ENCODE measurements around the gene SGTA. TPM values are rescaled to one million over a fixed set of nuclear protein-coding genes. Genes with fewer than 3 reads are reported as not detected.
A peak's percentile ranks its signal among the peaks of the same experiment; 100 is the strongest.
"Not testable (repeated sequence)": the region's sequence is repeated elsewhere in the genome, so short reads cannot be mapped to it uniquely, and the experiment has no call there.

SGTA gene, protein sequence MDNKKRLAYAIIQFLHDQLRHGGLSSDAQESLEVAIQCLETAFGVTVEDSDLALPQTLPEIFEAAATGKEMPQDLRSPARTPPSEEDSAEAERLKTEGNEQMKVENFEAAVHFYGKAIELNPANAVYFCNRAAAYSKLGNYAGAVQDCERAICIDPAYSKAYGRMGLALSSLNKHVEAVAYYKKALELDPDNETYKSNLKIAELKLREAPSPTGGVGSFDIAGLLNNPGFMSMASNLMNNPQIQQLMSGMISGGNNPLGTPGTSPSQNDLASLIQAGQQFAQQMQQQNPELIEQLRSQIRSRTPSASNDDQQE
- 35.1 and 44.2 TPM in 2 replicates for total RNA-seq (2014; rRNA removed; shearing (Covaris generic))
- 101 and 107 TPM in 2 replicates for polyA plus RNA-seq (2015; cell fraction: cytosol; rRNA removed)
- 43.9 and 61.1 TPM in 2 replicates for polyA plus RNA-seq (2015; cell fraction: nucleus; rRNA removed)

DNA sequence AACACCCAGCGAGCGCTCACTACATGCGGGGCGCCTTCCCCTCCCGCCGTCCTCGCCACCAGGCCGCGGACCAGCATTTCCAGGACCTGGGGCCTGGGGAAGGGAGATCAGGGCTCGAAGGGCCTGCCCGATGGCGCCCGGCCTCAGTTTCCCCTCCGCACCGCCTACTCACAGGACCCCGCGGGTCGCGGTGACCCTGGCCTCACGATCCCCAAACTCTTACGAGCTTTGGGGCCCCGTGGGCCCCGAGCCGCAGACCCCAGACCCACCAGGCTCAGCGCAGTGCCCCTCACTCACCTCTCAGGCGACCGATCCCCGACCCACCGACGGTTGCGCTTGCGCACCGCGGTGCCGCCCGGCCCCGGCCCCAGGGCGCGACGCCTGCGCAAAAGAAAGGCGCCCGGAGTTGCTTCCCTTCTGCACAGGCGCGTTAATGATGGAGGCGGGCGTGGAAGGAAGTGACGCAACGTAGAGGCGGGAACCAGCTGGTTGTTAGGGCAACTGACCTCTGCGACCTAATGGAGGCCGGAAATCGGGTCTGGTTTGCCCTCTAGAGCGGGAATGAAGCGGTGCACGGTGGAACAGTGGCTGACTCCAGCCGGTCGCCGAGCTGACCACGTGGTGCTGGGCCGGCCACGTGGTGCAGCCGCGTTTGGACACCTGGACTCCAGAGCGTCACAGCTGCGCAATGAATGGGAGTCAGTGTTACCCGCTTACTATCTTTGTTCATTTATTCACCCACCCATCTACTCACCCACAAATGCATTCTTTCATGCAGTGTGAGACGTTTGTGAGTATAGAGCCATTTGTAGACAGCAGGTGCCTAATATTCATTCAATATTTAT lies at the start of gene SGTA:
SGTA (minus strand) TSS at position 338 of the 845 bp plus-strand sequence. CDS start 14,205 bp downstream, outside the sequence.
- in situ Hi-C loops (cut with HindIII; ENCODE audit: low pct_unique_long_range_greater_than_20kb, low sequenced_read_pairs) = no loop called here
- peak; percentile 99 for DNase-seq (ENCODE audit: low read depth, low spot score)

DNA sequence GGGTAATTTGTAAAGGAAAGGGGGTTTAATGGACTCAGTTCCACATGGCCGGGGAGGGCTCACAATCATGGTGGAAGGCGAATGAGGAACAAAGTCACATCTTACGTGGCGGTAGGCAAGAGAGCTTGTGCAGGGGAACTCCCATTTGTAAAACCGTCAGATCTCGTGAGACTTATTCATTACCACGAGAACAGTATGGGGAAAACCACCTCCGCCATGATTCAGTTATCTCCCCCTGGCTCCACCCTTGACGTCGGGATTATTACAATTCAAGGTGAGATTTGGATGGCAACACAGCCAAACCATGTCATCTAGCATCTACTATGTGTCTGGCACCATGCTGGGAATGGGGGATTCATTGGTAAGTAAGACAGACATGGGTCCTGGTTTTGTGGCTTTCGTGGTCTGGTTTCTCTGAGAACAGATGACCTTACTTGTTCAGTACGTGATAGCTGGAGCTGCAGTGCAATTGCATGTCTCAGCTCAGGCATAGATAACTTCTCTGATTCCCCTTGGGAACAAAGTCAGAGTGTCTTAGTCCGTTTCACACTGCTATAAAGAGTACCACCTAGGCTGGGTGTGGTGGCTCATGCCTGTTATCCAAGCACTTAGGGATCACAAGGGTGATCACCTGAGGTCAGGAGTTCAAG lies 44.9 kb upstream of the SGTA start:
- DNase-seq (ENCODE audit: low read depth, low spot score) = no peak
- in situ Hi-C loops (cut with HindIII; ENCODE audit: low pct_unique_long_range_greater_than_20kb, low sequenced_read_pairs) = no loop called here

DNA sequence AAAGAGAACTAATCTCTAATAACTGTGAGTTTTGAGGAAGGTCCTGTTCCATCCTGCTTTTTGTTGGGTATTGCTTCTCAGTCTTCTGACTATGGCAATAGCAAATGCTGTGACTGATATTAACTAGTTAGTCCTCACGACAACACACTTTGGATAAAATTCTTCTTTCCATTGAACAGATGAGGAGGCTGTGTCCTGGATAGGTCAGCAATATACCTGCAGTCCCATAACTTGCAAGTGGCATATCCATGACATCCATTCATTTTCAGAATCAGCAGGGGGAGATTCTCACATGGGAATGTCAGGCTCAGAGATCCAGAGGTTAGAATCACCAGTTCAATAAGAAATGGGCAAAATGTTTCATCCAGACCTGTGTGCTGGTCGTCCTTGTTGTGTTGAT lies 43.9 kb upstream of the SGTA start:
- no peak for DNase-seq (ENCODE audit: low read depth, low spot score)
- in situ Hi-C loops (cut with HindIII; ENCODE audit: low pct_unique_long_range_greater_than_20kb, low sequenced_read_pairs) = no loop called here

- DNase-seq (ENCODE audit: low read depth, low spot score) = no peak
Measured at GRCh38 chr19:2824129-2824528, 41.1 kb upstream of the SGTA start.

GRCh38 chr19:2823646-2824045 lies 40.6 kb upstream of the SGTA start:
- in situ Hi-C loops (cut with HindIII; ENCODE audit: low pct_unique_long_range_greater_than_20kb, low sequenced_read_pairs) = no loop called here
- no peak for DNase-seq (ENCODE audit: low read depth, low spot score)

More at GRCh38 chr19:2824129-2824528, 41.1 kb upstream of the SGTA start:
- in situ Hi-C loops (cut with HindIII; ENCODE audit: low pct_unique_long_range_greater_than_20kb, low sequenced_read_pairs) = no loop called here

DNA sequence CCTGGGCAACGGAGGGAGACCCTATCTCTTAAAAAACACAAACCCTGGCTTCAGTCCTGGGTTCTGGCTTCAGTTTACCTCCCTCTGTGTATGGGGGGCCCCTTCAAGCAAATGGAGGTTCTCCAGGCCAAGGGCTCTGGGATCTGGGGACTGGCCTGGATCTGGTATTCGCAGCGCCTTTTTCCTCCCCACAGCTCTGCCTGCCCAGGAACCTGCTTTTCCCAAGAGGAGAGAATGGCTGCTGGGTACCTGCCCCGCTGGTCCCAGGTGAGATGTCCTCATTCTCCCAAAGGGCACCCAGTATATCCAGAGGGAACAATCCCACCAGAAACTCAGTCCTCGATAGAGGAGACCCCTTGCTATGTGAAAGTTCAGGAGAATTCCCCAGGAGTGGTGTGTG lies 39.8 kb upstream of the SGTA start:
- in situ Hi-C loops (cut with HindIII; ENCODE audit: low pct_unique_long_range_greater_than_20kb, low sequenced_read_pairs) = no loop called here
- no peak for DNase-seq (ENCODE audit: low read depth, low spot score)

DNA sequence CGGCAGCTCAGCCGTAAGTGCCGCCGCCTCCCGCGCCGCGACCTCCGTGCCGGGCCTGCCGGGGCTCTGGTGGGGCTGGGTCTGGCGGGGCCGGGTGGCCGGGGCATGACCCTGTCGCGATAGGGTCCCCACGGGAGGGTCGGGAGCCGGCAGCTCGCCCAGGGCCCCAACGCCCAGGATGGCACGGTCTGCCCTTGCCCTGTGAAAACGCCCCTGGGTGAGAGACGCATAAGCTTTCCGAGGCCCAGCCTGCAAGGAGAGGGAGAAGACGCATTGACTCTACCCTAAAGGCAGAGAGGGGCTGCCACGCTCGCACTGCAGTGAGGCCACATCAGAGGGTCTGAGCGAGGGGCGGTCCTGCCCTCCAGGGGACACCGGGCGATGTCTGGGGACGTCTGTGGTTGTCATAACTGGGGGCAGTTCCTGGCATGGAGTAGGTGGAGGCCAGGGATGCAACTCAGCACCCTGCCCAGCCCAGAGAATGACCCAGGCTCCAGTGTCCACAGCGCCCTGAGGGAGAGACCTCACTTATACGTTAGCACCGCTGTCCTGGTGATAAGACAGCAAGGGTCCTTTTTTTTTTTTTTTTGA lies 37.1 kb upstream of the SGTA start:
- DNase-seq (ENCODE audit: low read depth, low spot score) = no peak
- in situ Hi-C loops (cut with HindIII; ENCODE audit: low pct_unique_long_range_greater_than_20kb, low sequenced_read_pairs) = no loop called here

- in situ Hi-C loops (cut with HindIII; ENCODE audit: low pct_unique_long_range_greater_than_20kb, low sequenced_read_pairs) = no loop called here
- DNase-seq (ENCODE audit: low read depth, low spot score) = peak; percentile 91
Measured at GRCh38 chr19:2819540-2820111, 36.6 kb upstream of the SGTA start, which contains the start of gene ZNF554. ZNF554 (plus strand) TSS chr19:2819868; CDS start chr19:2820072, 204 bp downstream.

DNA sequence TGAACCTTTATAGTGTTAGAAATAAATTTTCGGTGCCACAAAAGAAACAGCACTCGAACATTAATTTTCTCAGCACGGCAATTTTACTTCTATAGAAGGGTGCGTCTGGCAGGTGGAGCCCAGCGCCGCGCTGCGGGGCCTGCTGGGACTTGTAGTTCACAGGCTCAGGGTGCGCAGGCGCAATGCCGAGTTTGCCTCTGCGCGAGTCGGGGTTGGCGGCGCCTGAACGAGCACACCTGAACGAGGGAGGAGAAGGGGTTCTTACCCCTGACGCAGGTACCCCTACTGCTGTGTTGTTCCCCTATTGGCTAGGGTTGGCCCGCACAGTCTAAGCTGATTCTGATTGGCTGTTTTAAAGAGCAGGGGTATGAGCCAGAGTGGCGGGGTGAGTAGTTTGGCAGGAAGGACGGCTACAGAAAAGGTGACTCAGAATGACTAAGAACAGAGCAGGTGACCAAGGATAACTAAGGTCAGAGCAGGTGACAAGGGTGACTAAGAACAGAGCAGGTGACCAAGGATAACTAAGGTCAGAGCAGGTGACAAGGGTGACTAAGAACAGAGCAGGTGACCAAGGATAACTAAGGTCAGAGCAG lies 34.3 kb upstream of the SGTA start:
- in situ Hi-C loops (cut with HindIII; ENCODE audit: low pct_unique_long_range_greater_than_20kb, low sequenced_read_pairs); DNase-seq (ENCODE audit: low read depth, low spot score): not testable (repeated sequence)

DNA sequence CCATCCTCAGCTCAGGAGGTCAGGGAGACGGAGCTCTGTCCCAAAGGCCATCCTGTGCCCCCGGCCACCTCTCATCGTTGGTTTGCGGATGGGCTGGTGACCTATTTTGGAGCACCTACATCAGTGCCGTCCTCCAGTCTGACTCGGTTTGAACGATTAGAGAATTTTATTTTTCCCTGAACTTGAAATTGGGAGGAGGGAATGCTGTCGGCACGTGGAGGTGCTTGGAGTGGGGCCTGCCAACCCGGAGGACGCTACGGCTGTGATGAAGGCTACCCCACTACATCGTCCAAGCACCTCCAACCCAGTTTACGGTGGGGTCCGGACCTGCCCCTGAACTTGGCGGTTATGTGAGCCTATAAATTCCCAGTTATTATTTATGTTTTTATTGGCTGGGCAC lies 33.6 kb upstream of the SGTA start:
- in situ Hi-C loops (cut with HindIII; ENCODE audit: low pct_unique_long_range_greater_than_20kb, low sequenced_read_pairs) = no loop called here
- DNase-seq (ENCODE audit: low read depth, low spot score) = no peak

- in situ Hi-C loops (cut with HindIII; ENCODE audit: low pct_unique_long_range_greater_than_20kb, low sequenced_read_pairs) = no loop called here
- no peak for DNase-seq (ENCODE audit: low read depth, low spot score)
Measured at GRCh38 chr19:2815923-2816322, 32.9 kb upstream of the SGTA start.

- no peak for DNase-seq (ENCODE audit: low read depth, low spot score)
- in situ Hi-C loops (cut with HindIII; ENCODE audit: low pct_unique_long_range_greater_than_20kb, low sequenced_read_pairs) = no loop called here
Measured at GRCh38 chr19:2815191-2815614, 32.1 kb upstream of the SGTA start.

- DNase-seq (ENCODE audit: low read depth, low spot score) = no peak
- in situ Hi-C loops (cut with HindIII; ENCODE audit: low pct_unique_long_range_greater_than_20kb, low sequenced_read_pairs) = no loop called here
Measured at GRCh38 chr19:2814426-2814825, 31.4 kb upstream of the SGTA start.

- in situ Hi-C loops (cut with HindIII; ENCODE audit: low pct_unique_long_range_greater_than_20kb, low sequenced_read_pairs) = no loop called here
- DNase-seq (ENCODE audit: low read depth, low spot score) = no peak
Measured at GRCh38 chr19:2813235-2814160, 30.4 kb upstream of the SGTA start.

GRCh38 chr19:2812414-2813234 lies 29.6 kb upstream of the SGTA start:
- in situ Hi-C loops (cut with HindIII; ENCODE audit: low pct_unique_long_range_greater_than_20kb, low sequenced_read_pairs) = no loop called here

More at GRCh38 chr19:2812414-2813234, 29.6 kb upstream of the SGTA start:
- DNase-seq (ENCODE audit: low read depth, low spot score) = no peak
